HG03045 (cell line): ENCODE results near the gene MMD2.
A peak's percentile ranks its signal among the peaks of the same experiment; 100 is the strongest.
"Not testable (repeated sequence)": the region's sequence is repeated elsewhere in the genome, so short reads cannot be mapped to it uniquely, and the experiment has no call there.

Experiments
- ATAC-seq: cut with Tn5 transposase; IDR thresholded peaks from one replicate; pipeline ENCODE4 v1.9.1; 2021; ENCODE audit warnings: mild to moderate bottlenecking, moderate library complexity; ENCODE audit not compliant: unreplicated experiment

The MMD2 gene, protein sequence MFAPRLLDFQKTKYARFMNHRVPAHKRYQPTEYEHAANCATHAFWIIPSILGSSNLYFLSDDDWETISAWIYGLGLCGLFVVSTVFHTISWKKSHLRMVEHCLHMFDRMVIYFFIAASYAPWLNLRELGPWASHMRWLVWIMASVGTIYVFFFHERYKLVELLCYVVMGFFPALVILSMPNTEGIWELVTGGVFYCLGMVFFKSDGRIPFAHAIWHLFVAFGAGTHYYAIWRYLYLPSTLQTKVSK

DNA sequence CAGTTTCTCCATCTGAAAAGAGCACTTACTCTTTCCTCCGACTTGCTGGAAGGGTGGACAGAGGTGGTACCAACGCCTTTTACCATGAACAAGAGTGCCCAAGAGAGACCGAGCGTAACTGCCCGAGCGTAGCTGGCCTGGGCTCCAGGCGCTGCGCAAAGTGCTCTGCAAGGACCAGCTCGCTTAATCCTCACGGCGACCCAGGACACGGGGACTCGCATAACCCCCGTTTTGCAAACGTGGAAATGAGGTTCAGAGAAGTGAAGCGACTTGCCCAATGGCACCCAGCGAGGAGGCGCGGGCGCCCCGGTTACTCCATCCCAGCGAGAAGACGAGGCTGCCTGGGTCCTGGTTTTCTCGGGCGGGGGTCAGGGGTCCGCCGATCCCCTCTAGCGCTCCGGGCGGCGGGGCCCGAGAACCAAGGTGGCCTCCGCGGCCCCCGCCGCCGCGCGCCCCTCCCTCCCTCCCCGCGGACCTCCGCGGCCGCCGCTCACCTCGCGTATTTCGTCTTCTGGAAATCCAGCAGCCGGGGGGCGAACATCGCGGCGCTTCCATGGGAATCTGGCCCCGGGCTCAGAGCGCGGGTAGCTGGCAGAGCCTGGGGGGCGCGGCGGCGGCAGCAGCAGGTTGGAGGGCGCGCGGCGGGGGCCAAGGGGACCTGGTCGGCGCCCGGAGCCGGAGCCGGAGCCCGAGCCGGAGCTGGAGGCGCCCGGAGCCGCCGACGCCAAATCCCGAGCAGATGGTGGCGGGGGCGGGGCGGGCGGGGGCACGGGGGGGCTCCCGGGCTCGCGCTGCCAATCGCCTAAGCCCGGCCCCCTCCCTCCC is at the start of gene MMD2:
TSS of gene MMD2 (minus strand) at position 711 of the 825 bp plus-strand sequence. CDS start at position 541, 170 bp downstream.
- ATAC-seq: no peak

DNA sequence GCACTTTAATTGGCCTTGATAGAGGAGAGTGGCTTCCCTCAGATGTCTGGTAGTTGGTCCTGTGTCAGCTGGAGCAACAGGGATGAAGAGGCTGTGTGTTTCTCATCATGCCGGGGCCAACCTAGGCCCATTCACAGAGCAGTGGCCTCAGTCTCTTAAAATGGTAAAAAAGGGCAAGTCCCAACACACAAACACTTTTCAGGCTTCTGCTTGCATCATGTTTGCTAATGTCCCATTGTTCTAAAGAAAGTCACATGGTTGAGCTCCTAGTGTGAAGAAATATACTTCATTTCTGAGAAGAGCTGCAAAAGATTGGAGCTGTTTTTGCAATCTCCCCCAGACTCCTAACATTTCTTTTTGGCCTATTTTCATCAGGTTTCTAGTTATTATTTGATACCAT is 46.1 kb upstream of the MMD2 start:
- no peak for ATAC-seq

DNA sequence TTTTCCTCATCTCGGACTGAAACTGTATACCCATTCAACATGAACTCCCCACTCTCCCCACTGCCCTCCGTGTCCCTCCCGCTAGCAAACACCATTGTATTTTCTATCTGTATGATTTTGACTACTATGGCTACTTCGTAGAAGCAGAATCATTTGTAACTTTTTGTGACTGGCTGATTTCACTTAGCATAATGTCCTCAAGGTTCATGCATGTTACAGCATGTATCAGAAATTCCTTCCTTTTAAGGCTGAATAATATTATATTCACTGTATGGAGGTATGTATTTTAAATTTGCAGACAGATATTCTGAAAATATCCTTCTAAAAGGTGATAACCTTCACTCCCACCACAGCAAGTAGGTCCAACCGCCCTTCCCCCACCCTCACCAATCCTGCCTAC is 42.9 kb upstream of the MMD2 start:
- no peak for ATAC-seq

DNA sequence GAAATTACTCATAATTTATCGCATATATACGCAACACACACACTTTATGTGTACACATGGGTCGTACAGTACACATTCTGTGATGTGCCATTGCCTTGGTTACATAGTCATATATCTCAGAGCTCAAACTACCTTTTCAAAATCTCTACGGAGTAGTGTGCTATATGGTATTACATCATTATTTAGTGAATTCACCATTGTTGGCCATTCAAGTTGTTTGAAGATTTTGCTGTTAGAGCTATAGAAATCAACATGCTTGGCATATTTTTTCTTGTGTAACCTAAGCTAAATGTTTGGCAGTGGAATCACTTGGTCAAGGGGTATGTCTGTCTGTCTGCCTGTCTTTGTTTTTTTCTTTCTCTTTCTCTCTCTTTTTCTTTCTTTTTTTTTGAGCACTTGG is 42.0 kb upstream of the MMD2 start:
- ATAC-seq: no peak

DNA sequence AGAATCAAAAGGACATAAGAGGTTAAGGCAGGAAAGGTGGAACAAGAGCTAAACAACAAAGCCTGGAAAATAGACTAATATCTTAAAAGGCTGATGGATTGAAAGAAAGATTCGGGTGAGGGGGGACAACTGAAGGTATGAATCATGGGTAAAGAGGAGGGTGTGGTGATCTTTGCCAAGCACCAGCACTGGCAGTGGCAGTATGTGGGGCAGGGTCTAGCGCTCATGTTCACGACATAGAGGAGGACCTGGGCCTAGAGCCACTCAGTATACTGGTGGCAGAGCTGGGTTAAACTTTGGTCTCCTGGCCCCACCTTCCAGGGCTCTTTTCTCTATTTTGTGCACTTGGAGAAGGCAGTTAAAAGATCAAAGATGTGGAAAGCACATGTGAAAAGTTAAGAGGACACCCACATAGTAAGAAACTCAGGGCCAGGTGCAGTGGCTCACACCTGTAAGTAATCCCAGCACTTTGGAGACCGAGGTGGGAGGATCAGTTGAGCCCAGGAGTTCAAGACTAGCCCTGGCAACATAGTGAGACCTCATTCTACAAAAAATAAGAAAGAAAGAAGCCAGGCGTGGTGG is 40.5 kb upstream of the MMD2 start:
- ATAC-seq: no peak

DNA sequence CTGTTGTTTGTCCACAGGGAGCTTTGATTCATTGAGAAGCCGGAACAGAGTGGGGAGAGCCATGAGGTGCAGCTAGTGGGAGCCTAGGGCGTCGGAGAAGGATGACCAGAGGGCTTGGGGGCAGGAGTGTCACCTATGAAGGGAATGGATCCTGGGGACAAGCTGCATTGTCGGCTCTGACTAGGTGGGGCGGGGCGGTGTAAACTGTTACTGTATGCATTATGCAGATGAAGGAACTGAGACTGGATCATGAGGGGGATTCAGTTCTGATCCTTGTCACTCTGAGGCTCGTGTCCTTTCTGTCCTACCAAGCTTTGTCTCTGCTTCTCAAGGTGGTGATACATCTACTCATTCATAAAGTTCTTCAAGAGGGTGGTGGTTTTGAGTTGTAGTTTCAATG is 39.9 kb upstream of the MMD2 start:
- no peak for ATAC-seq

DNA sequence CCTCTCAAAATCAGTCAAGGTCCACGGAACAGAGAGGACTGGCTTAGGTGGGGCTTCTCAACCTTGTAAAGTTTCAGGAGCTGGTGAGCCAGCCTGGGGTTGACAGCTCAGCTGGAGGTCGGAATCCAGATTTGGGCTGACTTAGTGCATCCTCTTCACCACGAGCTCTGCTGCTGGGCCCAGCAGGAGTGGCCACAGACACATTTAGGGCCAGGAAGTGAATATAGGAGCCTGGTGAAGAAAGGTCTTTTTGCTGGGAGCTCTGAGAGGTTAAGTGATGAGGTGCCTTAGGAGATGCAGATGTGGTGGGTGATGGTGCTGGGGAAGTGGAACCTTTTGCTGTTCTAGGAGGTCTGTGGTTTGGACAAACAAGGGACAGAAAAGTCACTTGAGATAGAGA is 39.3 kb upstream of the MMD2 start:
- no peak for ATAC-seq

DNA sequence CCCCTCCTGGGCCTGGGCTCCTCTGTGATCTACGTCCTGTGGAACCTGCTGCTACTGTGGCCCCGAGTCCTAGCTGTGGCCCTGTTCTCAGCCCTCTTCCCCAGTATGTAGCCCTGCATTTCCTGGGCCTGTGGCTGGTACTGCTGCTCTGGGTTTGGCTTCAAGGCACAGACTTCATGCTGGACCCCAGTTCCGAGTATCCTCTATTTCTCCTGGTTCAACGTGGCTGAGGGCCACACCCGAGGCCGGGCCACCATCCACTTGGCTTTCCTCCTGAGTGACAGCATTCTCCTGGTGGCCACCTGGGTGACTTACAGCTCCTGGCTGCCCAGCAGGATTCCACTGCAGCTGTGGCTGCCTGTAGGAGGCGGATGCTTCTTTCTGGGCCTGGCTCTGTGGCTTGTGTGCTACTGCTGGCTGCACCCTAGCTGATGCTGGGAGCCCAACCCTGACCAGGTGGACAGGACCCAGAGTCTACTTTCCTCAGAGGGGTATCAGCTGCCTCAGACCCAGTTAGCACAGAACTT is 37.8 kb upstream of the MMD2 start:
- ATAC-seq: no peak

DNA sequence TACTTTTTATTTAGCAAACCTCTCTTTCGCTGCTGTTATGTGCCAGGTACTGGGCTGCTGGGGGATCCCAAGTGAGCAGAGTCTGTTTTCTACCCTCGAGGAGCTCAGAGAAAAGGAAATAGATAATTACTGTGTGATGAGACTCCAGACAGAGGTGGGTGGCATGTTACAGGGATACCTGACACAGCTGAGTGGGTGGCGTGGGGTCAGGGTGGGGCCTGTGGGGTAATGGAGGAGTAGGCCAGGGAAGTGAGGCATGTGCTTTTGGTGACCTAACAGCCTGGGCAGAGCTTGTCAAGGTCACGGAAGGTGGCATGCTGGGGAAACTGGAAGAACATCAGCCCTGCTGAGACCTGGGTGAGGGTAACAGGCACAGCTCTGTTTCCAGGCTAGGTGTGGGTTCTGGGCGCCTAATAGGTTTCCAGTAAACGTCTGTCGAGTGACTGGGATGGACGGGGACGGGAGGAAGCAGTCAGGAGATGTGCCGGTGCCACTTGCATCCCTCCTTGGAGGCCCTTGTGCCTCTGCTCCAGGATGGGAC is 36.5 kb upstream of the MMD2 start:
- no peak for ATAC-seq

DNA sequence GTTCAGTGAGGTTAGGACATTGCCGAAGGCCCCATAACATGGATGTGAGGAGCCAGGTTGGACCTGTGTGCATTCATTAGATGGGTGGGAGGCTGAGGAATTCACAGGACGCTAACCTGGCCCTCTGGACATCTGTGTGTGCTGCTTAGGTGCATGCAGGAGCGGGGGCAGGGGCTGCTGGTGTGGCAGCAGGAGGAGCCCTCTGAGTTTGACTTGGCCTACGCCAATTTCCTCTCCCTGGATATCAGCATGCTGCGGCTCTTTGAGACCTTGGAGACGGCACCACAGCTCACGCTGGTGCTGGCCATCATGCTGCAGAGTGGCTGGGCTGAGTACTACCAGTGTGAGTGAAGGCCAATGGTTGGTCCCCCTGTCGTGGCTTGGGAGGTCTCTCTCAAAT is 34.5 kb upstream of the MMD2 start:
- no peak for ATAC-seq

DNA sequence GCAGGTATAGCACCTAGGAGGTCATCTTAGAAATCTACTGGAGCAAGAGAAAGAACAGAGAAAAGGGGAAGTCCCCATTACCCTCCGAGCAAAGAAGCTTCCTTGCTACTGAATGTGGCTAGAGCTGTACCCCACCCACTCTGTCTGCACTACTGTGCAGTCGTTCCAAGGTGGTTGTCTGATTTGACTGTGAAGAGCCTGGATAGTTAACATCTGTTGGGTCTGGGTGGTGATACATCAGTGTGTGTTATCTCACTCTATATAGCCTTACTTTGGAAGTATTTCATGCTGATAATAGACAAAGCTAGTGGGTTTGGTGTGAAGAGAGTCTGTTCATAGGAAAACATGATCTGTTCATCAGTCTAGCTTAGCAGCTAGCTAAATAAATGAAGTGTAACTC is 23.8 kb upstream of the MMD2 start:
- ATAC-seq: peak; percentile 62

DNA sequence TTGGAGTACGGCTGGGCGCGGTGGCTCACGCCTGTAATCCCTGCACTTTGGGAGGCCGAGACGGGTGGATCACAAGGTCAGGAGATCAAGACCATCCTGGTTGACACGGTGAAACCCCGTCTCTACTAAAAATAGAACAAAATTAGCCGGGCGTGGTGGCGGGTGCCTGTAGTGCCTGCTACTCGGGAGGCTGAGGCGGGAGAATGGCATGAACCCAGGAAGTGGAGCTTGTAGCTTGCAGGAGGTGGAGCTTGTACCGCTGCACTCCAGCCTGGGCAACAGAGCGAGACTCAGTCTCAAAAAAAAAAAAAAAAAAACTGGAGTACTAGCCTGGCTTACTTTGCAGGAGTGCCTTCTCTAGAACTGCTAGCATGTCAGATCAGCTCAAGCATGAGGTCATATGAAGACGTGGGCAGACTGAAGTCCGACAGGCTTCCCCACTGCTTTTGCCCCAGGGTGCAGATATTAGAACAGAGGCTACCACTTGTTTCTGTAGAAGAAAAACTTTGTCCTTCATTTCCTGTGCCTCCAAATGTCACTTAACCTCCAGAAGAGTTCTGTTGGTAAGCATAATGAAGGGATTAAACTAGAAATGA is 22.4 kb upstream of the MMD2 start:
- not testable (repeated sequence) for ATAC-seq

DNA sequence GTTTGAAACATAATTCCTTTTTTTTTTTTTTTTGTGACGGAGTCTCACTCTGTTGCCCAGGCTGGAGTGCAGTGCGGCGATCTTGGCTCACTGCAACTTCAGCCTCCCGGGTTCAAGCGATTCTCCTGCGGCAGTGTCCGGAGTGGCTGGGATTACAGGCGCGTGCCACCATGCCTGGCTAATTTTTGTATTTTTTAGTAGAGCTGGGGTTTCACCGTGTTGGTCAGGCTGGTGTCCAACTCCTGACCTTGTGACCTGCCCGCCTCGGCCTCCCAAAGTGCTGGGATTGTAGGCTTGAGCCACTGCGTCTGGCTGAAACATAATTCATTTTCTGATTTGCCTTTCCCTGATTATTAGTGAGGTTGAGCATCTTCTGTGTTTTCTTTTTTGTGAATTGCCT is 16.6 kb upstream of the MMD2 start:
- not testable (repeated sequence) for ATAC-seq

DNA sequence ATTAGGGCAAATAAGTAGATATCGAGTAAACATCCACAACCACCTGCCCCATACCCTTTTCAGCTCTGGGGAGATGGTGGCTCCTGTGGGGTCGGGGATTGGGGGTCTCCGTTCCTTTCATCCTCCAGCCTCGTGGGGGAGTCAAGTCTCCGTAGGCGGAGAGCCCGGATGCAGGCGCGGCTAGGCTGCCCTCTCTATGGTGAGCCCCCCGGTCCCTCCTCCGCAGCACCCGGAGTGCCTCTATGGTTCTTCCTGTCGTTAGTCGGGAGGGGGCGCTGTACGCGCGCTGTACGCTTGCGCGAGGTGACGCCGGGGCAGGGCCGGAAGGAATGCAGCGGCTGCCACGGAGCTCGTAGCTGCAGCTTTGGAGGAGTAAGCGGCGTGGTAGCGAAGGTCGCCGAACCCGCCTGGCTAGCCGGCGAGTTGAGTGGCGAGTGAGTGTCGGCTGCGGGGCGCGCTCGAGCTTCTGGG is 14.8 kb upstream of the MMD2 start:
- peak; percentile 93 for ATAC-seq

DNA sequence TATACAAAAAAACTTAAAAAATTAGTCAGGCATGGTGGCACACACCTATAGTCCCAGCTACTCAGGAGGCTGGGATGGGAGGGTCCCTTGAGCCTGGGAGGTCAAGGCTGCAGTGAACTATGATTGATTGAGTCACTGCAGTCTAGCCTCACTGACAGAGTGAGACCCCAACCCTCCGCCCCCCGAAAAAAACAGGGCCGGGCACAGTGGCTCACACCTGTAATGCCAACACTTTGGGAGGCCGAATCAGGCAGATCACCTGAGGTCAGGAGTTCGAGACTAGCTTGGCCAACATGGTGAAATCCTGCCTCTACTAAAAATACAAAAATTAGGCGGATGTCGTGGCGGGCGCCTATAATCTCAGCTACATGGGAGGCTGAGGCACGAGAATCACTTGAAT is 13.5 kb upstream of the MMD2 start:
- not testable (repeated sequence) for ATAC-seq

DNA sequence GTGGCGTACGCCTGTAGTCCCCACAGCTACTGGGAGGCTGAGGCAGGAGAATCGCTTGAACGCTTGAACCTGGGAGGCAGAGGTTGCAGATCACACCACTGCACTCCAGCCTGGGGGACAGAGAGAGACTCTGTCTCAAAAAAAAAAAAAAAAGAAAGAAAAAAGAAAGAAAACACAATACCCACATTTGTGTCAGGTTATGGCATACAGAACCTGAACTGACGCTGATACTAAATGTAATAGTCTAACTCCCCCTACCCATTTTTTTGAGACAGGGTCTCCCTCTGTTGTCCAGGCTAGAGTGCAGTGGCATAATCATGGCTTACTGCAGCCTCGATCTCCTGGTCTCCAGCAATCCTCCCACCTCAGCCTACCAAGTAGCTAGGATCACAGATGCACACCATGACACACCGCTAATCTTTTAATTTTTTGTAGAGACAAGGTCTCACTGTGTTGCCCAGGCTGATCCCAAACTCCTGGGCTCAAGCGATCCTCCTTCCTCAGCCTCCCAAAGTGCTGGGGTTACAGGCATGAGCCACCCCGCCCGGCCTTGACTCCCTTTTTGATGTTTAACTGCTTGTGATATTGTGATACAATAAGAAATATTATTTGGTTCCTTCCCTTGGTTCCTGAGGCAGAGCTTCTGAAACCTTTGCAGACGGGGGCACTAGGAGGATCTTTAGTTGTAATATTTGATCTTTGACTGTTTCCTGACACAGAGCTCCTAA is 6.5 kb upstream of the MMD2 start:
- no peak for ATAC-seq

DNA sequence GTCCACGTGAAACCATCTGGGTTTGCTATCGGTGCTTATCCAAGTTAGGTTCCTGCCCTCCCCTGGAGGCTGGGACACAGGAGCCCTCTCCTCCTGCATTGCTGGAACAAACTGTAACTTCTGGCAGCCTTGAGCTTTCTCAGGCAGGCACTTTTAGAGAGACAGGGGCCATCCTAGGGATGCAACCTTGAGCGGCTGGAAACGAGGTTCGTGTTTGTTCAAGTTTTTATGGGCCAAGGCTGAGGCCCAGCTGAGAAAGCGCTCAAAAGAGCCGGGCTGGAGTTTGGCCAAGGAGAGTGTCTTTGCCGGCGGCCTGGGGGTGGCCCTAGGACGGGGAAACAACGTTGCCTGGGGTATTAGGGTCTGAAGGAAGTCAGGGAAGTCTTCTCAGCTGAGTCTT is 5.5 kb upstream of the MMD2 start:
- ATAC-seq: no peak

DNA sequence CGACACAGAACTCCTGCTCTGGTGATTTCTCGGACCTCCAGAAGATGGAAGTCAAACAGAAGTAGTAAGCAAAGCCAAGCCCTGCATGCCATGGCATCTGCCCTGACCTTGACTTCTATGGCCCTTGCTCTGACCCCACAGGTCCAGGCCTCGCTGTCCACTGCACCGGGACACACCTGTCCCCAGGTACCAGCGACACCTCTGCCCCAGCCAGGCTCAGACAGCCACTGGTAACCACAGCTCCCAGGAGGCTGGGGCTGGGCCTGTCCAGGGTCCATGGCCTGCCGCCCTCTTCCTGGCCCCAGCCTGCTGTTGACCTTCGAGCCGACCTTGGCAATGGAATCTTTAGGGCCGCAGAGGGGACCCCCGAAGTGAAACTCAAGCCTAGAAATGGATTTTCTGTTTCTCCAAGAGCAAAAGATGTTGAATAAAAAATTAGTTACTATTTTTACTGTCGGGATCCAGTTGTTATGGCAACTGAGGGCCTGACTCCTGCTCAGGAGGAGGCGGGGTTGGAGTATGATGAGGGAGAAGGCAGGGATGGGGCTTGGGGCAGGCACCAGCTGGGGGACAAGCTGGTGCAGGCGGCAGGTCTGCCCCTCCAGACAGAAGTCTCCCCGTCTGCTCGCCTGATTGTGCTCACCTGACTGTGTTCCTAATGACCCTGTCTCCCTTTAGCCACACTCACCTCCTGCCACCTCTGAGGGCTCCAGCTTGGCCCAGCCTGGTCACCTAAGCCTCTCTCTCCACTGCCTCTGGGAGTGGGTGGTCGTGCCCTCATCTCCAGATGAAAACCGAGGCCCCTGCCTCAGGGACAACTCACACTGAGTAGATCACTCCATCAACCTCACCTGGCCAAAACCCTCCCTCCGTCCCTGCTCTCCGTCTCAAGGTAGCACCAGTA is 4.1 kb upstream of the MMD2 start:
- no peak for ATAC-seq

DNA sequence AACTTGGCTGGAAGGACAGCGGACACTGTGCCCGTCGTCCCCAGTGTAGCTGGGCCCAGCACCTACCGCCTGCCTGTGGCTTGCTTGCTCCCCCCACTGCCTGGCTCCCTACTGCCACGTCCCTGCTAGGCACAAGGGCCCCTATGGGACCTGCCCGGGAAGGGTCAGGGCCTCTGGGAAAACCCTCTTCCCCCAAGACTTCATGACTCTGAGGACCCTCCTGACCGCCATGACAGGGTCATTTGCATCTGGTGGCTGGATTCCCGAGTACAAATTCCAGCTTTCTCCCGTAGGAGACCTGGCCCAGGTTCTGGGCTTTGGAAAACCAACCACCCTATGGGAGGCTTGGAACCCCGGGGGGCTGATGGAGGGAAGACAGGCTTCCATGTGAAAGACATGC is 1.4 kb upstream of the MMD2 start:
- ATAC-seq: no peak
